Activated T-helper 1 cell treated with anti-CD3 and anti-CD28 coated beads, Interleukin-12 subunit alpha, Interleukin-12 subunit beta, Interleukin-2, Interleukin-4 antibody, amounts not matched to agents 30 ng/mL and 10 ng/mL and 1 ng/mL, durations not matched to agents 14 hours and 24 hours and 36 hours (primary cell): ENCODE measurements around the gene UGT1A6. TPM values are rescaled to one million over a fixed set of nuclear protein-coding genes. Genes with fewer than 3 reads are reported as not detected.

ENCODE experiments used
- DNase-seq: peaks from one replicate; pipeline ENCODE4 v3.0.0; 2021; ENCODE audit warnings: low spot score
- H3K27ac Mint-ChIP-seq: one replicate; pipeline ENCODE4 v1.8.0; 2021; ENCODE audit warnings: mild to moderate bottlenecking, mixed read lengths
- H3K27me3 Mint-ChIP-seq: one replicate; pipeline ENCODE4 v1.8.0; 2022; ENCODE audit warnings: mild to moderate bottlenecking, moderate library complexity, mixed read lengths; ENCODE audit not compliant: insufficient read depth
- H3K36me3 Mint-ChIP-seq: one replicate; pipeline ENCODE4 v1.8.0; 2021; ENCODE audit warnings: low read depth, mixed read lengths
- H3K4me1 Mint-ChIP-seq: one replicate; pipeline ENCODE4 v1.8.0; 2021; ENCODE audit warnings: low read depth, mixed read lengths
- H3K4me3 Mint-ChIP-seq: one replicate; pipeline ENCODE4 v1.8.0; 2021; ENCODE audit warnings: mild to moderate bottlenecking, moderate library complexity, mixed read lengths
- H3K9me3 Mint-ChIP-seq: one replicate; pipeline ENCODE4 v1.8.0; 2021; ENCODE audit warnings: mixed read lengths
- intact Hi-C: fragments of 100-400 bp; cut with micrococcal nuclease; formaldehyde crosslinking; loops from one replicate; pipeline ENCODE4 v1.15.1; 2024
- total RNA-seq: library from RNA; stranded (reverse); gene quantifications from 2 replicates; pipeline ENCODE4 v1.2.3, GENCODE V29; 2022

Gene UGT1A6
- total RNA-seq, 1 donor from 2014 or later, result not detected

- no peak for DNase-seq
- Mint-ChIP-seq H3K27ac (no peak overlapping the region), H3K4me1 (no peaks in the 10 kb centered on the region), H3K9me3 (no peaks in the 10 kb centered on the region), H3K27me3 (peaks cover 10% of the 10 kb centered on the region), H3K36me3 (no peaks in the 10 kb centered on the region), H3K4me3 (no peak overlapping the region)
- intact Hi-C loops, result no loop called here
Observed at GRCh38 chr2:233818639-233819621, 126.2 kb downstream of the UGT1A6 start.

- no peaks in the 10 kb centered on the region for H3K4me1 Mint-ChIP-seq
- no peak overlapping the region for H3K4me3 Mint-ChIP-seq
- H3K36me3 Mint-ChIP-seq, result no peaks in the 10 kb centered on the region
- intact Hi-C loops, result no loop called here
- DNase-seq, result no peak
- no peak overlapping the region for H3K27ac Mint-ChIP-seq
- no peaks in the 10 kb centered on the region for H3K9me3 Mint-ChIP-seq
- H3K27me3 Mint-ChIP-seq, result peaks cover 12% of the 10 kb centered on the region
Observed at GRCh38 chr2:233819884-233820773, 127.4 kb downstream of the UGT1A6 start.

GRCh38 chr2:233820774-233821105 lies 128.1 kb downstream of the UGT1A6 start:
- H3K27me3 Mint-ChIP-seq, result peaks cover 6% of the 10 kb centered on the region
- H3K4me3 Mint-ChIP-seq, result no peak overlapping the region
- no peaks in the 10 kb centered on the region for H3K9me3 Mint-ChIP-seq
- no peaks in the 10 kb centered on the region for H3K36me3 Mint-ChIP-seq
- no peak for DNase-seq
- no peak overlapping the region for H3K27ac Mint-ChIP-seq
- H3K4me1 Mint-ChIP-seq, result no peaks in the 10 kb centered on the region
- intact Hi-C loops, result no loop called here

GRCh38 chr2:233821196-233821595 lies 128.5 kb downstream of the UGT1A6 start:
- H3K27ac Mint-ChIP-seq, result no peak overlapping the region
- no peaks in the 10 kb centered on the region for H3K36me3 Mint-ChIP-seq
- DNase-seq, result no peak
- no peaks in the 10 kb centered on the region for H3K9me3 Mint-ChIP-seq
- intact Hi-C loops, result no loop called here
- peaks cover 3% of the 10 kb centered on the region for H3K27me3 Mint-ChIP-seq
- no peaks in the 10 kb centered on the region for H3K4me1 Mint-ChIP-seq
- H3K4me3 Mint-ChIP-seq, result no peak overlapping the region

GRCh38 chr2:233821709-233822100 lies 129.0 kb downstream of the UGT1A6 start:
- no peaks in the 10 kb centered on the region for H3K4me1 Mint-ChIP-seq
- H3K9me3 Mint-ChIP-seq, result no peaks in the 10 kb centered on the region
- intact Hi-C loops, result no loop called here
- H3K4me3 Mint-ChIP-seq, result no peak overlapping the region
- DNase-seq, result no peak
- no peak overlapping the region for H3K27ac Mint-ChIP-seq
- no peaks in the 10 kb centered on the region for H3K36me3 Mint-ChIP-seq
- peaks cover 3% of the 10 kb centered on the region for H3K27me3 Mint-ChIP-seq

- DNase-seq, result no peak
- H3K9me3 Mint-ChIP-seq, result no peaks in the 10 kb centered on the region
Observed at GRCh38 chr2:233822101-233822771, 129.5 kb downstream of the UGT1A6 start.

More at GRCh38 chr2:233822101-233822771, 129.5 kb downstream of the UGT1A6 start:
- Mint-ChIP-seq H3K27me3 (peaks cover 3% of the 10 kb centered on the region), H3K4me1 (no peaks in the 10 kb centered on the region), H3K4me3 (no peak overlapping the region), H3K27ac (no peak overlapping the region), H3K36me3 (no peaks in the 10 kb centered on the region)
- intact Hi-C loops, result no loop called here

Other genes starting within 250 kb of the UGT1A6 start
- gene USP40, start 126.1 kb upstream of the UGT1A6 start, total RNA-seq, result 10.1 and 11.2 TPM in 2 replicates
- not detected in 2 replicates for gene UGT1A8, start 75.3 kb upstream of the UGT1A6 start, total RNA-seq
- gene UGT1A10, start 56.4 kb upstream of the UGT1A6 start, total RNA-seq, result not detected in 2 replicates
- gene UGT1A9, start 21.0 kb upstream of the UGT1A6 start, total RNA-seq, result not detected in 2 replicates
- not detected in 2 replicates for gene UGT1A7, start 11.0 kb upstream of the UGT1A6 start, total RNA-seq
- gene UGT1A5, start 20.0 kb downstream of the UGT1A6 start, total RNA-seq, result not detected in 2 replicates
- not detected in 2 replicates for gene UGT1A4, start 25.8 kb downstream of the UGT1A6 start, total RNA-seq
- not detected in 2 replicates for gene UGT1A3, start 36.2 kb downstream of the UGT1A6 start, total RNA-seq
- not detected in 2 replicates for gene UGT1A1, start 67.4 kb downstream of the UGT1A6 start, total RNA-seq
- not detected in 2 replicates for gene MROH2A, start 85.4 kb downstream of the UGT1A6 start, total RNA-seq
- gene HJURP, start 161.6 kb downstream of the UGT1A6 start, total RNA-seq, result 38.2 and 40.4 TPM in 2 replicates
- not detected in 2 replicates for gene TRPM8, start 224.5 kb downstream of the UGT1A6 start, total RNA-seq